Putamen (tissue), 1 donor: ENCODE measurements around the gene ZNF684.
"Not testable (repeated sequence)": the region's sequence is repeated elsewhere in the genome, so short reads cannot be mapped to it uniquely, and the experiment has no call there.

ENCODE experiments used
- DNase-seq: peaks from one replicate; pipeline ENCODE4 v3.0.0-alpha.2; 2016; ENCODE audit warnings: low spot score

ZNF684 gene

DNA sequence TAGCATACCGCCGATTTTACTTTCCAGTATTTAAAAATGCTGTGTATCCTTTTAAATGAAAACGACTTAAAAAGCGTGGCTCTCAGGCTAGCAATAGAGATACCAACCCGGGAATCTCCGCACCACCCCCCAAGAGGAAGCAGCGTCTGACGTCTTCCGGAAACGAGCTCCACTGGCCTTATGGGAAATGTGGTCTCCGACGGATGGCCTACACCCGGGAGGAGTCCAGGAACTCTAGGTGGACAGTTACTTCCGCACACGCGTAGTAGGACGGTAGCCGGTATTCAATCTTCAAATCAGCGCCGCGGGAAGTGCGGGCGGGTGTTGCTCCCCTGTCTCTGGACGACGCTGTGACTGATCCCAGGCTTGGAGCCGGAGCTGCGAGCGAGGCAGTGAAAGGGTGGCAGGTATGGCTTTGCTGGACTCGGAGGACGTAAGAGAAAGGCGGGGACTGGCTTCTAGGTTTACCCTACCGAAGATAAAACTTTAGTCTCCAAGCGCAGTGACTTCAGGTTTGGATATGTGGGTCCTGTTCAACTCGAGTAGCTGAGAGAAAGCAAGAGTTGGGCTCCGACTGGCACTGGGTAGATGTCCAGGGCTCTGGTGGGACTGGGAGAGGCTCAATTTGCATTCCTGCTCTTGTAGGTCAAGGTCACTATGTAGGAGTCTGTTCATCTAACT lies at the start of gene ZNF684:
Gene ZNF684 (plus strand): TSS at position 257 of the 681 bp plus-strand sequence. CDS start 1,530 bp downstream, outside the sequence.
- DNase-seq = peak; percentile 94

GRCh38 chr1:40495315-40495903 lies 36.0 kb upstream of the ZNF684 start:
- no peak for DNase-seq

- DNase-seq = not testable (repeated sequence)
Observed at GRCh38 chr1:40502651-40503050, 28.8 kb upstream of the ZNF684 start.

- no peak for DNase-seq
Observed at GRCh38 chr1:40507973-40508372, 23.5 kb upstream of the ZNF684 start.

GRCh38 chr1:40508375-40509341 lies 22.8 kb upstream of the ZNF684 start, which contains the start of gene EXO5:
EXO5 (plus strand) TSS chr1:40508767; CDS start chr1:40514545, 5,778 bp downstream.
- peak; percentile 77 for DNase-seq

GRCh38 chr1:40519517-40519916 lies 11.9 kb upstream of the ZNF684 start:
- no peak for DNase-seq

DNA sequence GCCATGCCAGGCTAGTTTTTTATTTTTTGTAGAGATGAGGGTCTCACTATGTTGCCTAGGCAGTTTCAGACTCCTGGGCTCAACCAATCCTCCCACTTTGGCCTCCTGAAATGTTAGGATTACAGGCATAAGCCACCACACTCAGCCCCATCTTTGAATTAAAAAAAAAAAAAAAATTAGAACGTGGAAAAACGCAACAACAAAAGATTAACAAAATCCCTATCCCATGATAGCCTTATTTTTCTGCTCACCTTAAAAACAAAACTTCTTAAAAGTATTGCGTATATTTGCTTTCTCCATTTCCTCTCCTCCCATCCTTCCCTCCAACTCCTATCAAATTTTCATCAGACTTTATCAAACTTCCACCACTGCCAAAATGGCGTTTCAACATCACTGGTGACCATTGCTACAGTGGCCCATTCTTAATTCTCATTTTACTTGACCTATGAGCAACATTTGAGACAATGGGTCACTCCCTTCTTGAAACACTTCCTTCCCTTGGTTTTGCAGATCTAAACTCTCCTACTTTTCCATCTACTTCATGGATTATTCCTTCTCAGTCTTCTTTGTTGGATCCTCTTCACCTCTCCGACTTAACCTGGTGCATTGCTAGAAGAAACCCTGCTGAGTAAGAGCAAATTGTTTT lies 579 bp upstream of the ZNF684 start:
- DNase-seq = no peak

- DNase-seq = no peak
Observed at GRCh38 chr1:40532062-40532389, 589 bp downstream of the ZNF684 start.

GRCh38 chr1:40532844-40533424 lies 1.5 kb downstream of the ZNF684 start:
- peak; percentile 54 for DNase-seq

GRCh38 chr1:40534589-40534988 lies 3.2 kb downstream of the ZNF684 start:
- DNase-seq = no peak

GRCh38 chr1:40535732-40536131 lies 4.3 kb downstream of the ZNF684 start:
- no peak for DNase-seq

DNA sequence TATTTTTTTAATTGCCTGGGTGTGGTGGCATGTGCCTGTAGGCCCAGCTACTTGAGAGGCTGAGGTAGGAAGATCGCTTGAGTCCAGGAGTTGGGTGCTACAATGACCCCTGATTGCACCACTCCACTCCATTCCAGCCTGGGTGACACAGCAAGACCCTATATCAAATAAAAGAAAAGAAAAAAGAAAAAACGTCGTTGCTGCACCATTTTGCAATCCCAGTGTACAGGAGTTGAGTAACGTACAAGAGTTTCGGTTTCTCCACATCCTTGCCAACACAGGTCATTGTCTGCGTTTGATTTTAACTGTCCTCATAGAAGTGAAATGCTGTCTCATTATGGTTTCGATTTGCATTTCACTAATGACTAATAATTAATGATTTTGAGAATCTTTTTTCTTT lies 7.9 kb downstream of the ZNF684 start:
- no peak for DNase-seq

DNA sequence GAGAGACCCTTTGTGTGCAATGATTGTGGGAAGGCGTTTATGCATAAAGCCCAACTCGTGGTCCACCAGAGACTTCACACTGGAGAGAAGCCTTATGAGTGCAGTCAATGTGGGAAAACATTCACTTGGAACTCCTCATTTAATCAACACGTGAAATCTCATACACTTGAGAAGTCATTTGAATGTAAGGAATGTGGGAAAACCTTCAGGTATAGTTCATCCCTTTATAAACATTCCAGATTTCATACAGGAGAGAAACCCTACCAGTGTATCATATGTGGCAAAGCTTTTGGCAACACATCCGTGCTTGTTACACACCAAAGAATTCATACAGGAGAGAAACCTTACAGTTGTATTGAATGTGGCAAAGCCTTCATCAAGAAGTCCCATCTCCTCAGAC lies 15.5 kb downstream of the ZNF684 start:
- no peak for DNase-seq

DNA sequence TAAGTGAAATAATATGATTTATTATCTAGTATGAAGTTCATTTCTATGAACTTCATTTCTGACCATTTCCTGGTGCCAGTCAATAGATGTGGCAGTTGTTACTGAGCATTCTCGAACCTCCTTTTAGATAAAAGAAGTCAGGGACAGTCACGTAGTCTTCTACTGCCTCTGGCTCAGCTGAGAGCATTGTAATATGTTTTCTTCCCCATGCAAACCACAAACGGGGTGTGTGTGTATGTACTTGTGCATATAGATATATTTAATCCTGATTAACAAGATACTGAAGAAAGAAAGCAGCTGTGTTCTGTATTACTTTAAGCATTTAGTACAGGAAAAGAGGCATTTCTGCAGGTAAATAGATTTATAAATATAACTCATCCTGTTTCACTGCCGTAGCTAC lies 21.6 kb downstream of the ZNF684 start:
- no peak for DNase-seq

DNA sequence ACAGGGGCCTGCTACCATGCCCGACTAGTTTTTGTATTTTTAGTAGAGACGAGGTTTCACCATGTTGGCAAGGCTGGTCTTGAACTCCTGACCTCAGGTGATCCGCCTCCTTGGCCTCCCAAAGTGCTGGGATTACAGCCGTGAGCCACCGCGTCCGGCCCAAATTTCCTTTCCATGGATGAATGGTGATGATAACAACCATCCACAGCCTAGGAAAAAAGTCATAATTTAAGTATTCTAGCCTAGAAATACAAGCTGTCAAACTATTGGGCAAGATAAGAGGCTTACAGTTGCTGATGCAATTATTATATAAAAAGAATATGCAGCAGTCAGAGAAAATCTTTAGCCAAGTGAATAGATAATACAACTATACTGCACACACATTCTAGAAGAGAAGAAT lies 23.4 kb downstream of the ZNF684 start:
- not testable (repeated sequence) for DNase-seq

- DNase-seq = no peak
Observed at GRCh38 chr1:40556121-40556520, 24.7 kb downstream of the ZNF684 start.

DNA sequence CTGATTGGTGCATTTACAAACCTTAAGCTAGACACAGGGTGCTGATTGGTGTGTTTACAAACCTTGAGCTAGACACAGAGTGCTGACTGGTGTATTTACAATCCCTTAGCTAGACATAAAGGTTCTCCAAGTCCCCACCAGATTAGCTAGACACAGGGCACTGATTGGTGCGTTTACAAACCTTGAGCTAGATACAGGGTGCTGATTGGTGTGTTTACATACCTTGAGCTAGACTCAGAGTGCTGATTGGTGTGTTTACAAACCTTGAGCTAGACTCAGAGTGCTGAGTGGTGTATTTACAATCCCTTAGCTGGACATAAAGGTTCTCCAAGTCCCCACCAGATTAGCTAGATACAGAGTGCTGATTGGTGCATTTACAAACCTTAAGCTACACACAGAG lies 26.8 kb downstream of the ZNF684 start:
- DNase-seq = not testable (repeated sequence)

DNA sequence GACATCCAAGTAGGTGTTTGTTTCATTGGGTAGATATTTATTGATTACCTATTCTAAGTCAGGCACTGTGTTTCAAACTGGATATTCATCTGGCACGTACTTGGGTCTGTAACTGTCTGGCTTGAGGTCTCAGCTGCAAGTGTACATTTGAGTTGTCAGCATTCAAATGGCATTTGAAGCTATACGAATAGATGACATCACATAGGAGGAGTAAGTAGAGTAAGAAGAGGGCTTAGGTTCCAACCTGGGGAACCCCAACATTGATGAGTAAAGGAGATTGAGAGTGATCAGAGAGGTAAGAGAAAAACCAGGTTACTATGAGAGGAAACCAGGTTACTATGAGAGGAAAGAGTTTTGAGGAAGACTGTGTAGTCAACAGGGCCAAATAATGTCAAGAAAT lies 30.7 kb downstream of the ZNF684 start:
- no peak for DNase-seq

DNA sequence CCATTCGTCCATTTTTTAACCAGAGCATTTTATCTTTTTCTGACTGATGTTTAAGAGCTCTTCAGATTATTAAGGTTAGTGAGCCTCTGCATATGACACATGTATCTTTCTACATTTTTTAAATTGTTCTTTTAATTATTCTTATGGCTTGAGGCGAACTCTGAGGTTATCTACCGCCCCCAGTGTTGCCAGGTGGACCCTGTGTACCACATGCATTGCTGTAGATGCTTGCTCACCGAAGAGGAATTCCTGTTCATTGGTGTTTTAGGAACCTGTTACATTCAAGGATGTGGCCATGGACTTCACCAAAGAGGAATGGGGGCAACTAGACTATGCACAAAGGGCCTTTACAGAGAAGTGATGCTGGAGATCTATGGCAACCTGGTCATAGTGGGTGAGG lies 31.8 kb downstream of the ZNF684 start:
- no peak for DNase-seq

DNA sequence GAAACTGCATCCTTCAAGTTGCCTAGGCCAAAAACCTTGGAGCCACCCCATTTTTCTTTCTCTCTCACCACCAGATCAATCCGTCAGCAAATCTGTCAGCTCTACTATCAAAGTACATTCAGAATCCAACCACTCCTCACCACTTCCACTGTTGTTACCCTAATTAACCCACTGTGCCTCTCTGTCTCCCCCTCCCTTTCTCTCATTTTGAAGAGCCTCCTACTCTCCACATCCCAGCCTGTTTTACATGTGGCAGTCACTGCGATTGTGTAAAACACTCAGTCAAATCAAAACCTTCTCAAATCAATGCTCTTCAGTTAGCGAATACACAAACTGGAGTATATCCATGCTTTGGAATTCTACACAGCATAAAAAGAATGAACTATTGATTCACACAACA lies 33.1 kb downstream of the ZNF684 start:
- DNase-seq = peak; percentile 69

DNA sequence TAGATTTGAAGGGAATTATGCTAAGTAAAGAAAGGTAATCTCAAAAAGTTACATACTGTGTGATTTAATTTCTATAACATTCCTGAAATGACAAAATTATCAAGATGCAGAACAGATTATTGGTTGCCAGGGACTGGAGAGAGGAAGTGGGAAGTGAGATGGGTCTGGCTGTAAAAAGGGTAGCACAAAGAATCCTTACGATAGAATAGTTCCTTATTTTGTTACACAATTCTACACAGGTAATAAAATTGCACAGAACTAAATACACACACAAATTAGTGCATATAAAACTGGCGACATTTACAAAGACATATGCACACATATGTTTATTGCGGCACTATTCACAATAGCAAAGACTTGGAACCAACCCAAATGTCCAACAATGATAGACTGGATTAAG lies 33.5 kb downstream of the ZNF684 start:
- DNase-seq = no peak

GRCh38 chr1:40567825-40568224 lies 36.4 kb downstream of the ZNF684 start:
- no peak for DNase-seq
